Activated naive CD4-positive, alpha-beta T cell treated with anti-CD3 and anti-CD28 coated beads, Interleukin-2, amount 10 ng/mL, durations not matched to agents 7 days and 5 days (primary cell): ENCODE measurements around the gene SUN5.

Experiments
- CTCF ChIA-PET: fragments of 350-600 bp; sonication (Branson Sonifier 250); formaldehyde crosslinking; loops from one replicate; lab custom pipeline; 2021; ENCODE audit warnings: antibody characterized with exemption; lab: Charles Lee
- DNase-seq: peaks from one replicate; pipeline ENCODE4 v3.0.0-alpha.2; 2020
- H3K27ac Mint-ChIP-seq: one replicate; pipeline ENCODE4 v1.8.0; 2021; ENCODE audit warnings: mild to moderate bottlenecking, moderate library complexity, mixed read lengths
- H3K27me3 Mint-ChIP-seq: one replicate; pipeline ENCODE4 v1.8.0; 2021; ENCODE audit warnings: mild to moderate bottlenecking, mixed read lengths
- H3K36me3 Mint-ChIP-seq: one replicate; pipeline ENCODE4 v1.8.0; 2021; ENCODE audit warnings: mixed read lengths
- H3K4me1 Mint-ChIP-seq: one replicate; pipeline ENCODE4 v1.8.0; 2021; ENCODE audit warnings: mixed read lengths
- H3K4me3 Mint-ChIP-seq: one replicate; pipeline ENCODE4 v1.8.0; 2021; ENCODE audit warnings: mild to moderate bottlenecking, moderate library complexity, mixed read lengths
- H3K9me3 Mint-ChIP-seq: one replicate; pipeline ENCODE4 v1.8.0; 2021; ENCODE audit warnings: mixed read lengths

Gene SUN5

DNA sequence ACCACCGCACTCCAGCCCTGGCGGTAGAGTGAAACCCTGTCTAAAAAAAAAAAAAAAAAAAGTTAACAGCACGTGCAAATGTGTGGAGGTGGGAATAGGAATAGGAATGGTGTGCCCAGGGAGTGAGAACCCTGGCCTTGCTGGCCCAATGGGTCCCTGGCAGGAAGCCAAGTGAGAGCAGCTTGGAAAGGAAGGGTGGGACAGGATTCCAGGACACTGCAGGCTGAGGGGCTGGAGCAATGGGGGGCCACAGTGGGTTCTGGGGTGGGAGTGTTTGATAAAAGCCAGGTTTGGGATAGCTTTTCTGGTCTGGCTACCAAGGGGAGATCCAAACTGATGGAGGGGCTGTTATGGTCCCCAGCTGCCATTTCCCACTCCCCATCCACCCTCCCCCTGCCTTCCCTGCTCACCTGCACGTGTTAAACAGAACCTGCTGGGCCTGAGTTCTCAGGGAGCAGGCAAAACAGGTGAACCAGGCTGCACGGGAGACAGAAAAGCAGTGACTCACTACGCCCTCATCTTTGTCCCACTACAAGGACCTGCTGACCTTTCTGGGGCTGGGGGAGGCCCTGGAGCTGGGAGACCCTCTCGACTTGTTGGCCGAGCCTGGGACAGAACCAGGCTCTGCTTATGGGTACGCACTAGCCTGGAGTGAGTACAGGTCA is 3.3 kb downstream of the SUN5 start:
- peaks cover 2% of the 10 kb centered on the region for H3K36me3 Mint-ChIP-seq
- DNase-seq = no peak
- H3K9me3 Mint-ChIP-seq = peaks cover 12% of the 10 kb centered on the region
- no peak overlapping the region for H3K27ac Mint-ChIP-seq
- H3K4me3 Mint-ChIP-seq = no peak overlapping the region
- peaks cover 5% of the 10 kb centered on the region for H3K4me1 Mint-ChIP-seq
- CTCF ChIA-PET = interaction anchor here (1.2 kb wide), 1 partner anchor 95 kb away, joined by 3 read pairs; no protein-coding TSS in a partner anchor
- H3K27me3 Mint-ChIP-seq = peaks cover 9% of the 10 kb centered on the region

DNA sequence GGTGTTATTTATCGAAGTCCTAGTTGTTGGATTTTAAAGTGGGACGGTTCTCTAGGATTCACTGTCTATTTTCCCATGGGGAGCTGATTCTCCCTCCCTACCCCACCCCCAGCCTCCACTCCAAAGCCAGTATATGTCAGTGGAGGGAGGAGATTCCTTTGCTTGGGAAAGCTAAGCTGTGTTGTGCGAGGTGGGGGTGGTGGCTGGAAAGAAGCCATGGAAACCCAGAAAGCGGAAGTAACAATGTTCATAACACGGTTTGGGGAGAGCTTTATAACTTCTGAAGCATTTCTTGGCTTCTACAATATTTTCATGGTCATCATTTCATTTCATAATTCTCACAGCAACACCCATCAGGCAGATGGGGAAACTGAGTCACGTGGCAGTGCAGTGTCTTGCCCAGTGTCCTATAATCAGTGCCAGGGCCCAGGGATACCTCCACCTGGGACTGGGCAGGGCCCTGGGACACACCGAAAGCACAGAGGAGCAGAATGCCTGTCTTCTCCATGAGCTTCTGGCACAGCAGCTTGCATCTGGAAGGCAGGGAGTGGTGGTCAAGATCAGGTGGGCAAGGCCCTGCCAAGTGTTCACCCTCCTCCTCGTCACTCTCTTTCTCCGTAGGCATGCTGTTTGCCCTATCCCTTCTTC is 4.5 kb downstream of the SUN5 start:
- DNase-seq = no peak
- H3K36me3 Mint-ChIP-seq = peaks cover 4% of the 10 kb centered on the region
- CTCF ChIA-PET = interaction anchor here (1.2 kb wide), 1 partner anchor 94 kb away, joined by 3 read pairs; no protein-coding TSS in a partner anchor
- H3K27ac Mint-ChIP-seq = no peak overlapping the region
- peaks cover 9% of the 10 kb centered on the region for H3K27me3 Mint-ChIP-seq
- no peak overlapping the region for H3K4me3 Mint-ChIP-seq
- peaks cover 5% of the 10 kb centered on the region for H3K4me1 Mint-ChIP-seq
- peaks cover 21% of the 10 kb centered on the region for H3K9me3 Mint-ChIP-seq

DNA sequence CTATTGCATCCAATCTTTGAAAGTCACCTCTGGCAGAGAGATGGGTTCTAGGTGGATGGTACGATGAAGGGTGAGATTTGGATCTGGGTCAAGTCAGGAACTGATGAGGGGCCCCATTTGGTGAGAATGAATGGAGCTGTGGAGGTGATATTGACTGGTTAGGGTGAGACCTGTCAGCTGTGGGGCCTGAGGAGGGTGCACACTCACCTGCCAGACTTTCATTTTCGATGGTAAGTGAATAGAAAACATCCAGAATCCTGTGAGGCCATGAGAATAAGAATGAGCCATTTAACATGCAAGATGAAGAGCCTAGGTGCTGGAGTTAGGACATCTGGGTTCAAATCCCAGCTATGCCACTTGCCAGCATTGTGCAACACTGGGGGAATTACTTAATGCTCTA is 6.8 kb downstream of the SUN5 start:
- Mint-ChIP-seq H3K4me3 (no peak overlapping the region), H3K27ac (no peak overlapping the region), H3K4me1 (peaks cover 9% of the 10 kb centered on the region), H3K36me3 (peaks cover 7% of the 10 kb centered on the region), H3K27me3 (peaks cover 9% of the 10 kb centered on the region), H3K9me3 (peaks cover 23% of the 10 kb centered on the region)
- CTCF ChIA-PET = no interaction called here
- DNase-seq = no peak

DNA sequence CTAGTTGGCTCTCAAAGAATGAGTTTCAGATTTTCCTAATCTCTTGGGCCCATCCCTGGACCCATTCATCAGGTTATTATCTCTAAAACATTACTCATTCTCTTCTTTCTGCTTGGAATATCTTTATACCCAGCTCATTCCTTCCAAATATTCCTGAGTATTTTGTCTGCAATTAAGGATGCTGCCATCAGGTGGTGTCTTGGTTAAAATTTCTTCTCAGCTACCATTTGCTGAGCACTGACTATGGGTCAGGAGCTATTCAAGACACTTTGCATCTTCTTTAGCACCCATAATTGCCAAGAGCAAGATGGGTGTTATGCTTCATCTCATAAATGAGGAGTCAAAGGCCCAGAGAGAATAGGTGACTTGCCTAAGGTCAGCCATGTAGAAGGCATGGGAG is 8.4 kb downstream of the SUN5 start:
- H3K27me3 Mint-ChIP-seq = peaks cover 7% of the 10 kb centered on the region
- H3K27ac Mint-ChIP-seq = no peak overlapping the region
- DNase-seq = no peak
- no peak overlapping the region for H3K4me3 Mint-ChIP-seq
- peaks cover 7% of the 10 kb centered on the region for H3K36me3 Mint-ChIP-seq
- H3K9me3 Mint-ChIP-seq = peaks cover 23% of the 10 kb centered on the region
- CTCF ChIA-PET = interaction anchor here (1.4 kb wide), 1 partner anchor 9 kb away, joined by 5 read pairs; the partner anchor contains the start of gene SUN5
- peaks cover 14% of the 10 kb centered on the region for H3K4me1 Mint-ChIP-seq

DNA sequence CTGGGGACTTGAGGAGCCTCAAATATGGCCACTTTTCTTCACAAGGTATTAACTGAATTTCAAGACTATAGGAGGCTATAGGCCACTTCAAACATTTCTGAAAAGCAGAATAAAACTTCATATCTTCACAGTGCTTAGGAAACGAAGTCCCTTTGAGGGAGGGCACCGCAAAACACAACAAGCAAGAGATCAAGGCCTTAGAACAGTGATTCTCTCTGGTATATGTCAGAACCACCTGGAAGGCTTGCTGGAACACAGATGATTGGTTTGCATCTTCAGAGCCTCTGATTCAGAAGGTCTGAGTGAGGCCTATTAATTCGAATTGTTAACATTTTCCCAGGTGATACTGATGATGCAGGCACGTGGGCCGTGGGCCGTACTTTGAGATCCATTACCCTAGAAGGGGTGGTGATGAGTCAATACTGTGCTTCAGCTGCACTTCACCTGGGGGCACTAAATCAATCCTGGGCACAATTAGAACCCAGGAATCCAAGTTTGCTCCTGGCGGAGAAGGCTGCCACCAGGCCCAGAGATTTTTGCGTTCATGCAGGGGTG is 10.7 kb downstream of the SUN5 start:
- Mint-ChIP-seq H3K27me3 (no peaks in the 10 kb centered on the region), H3K9me3 (peaks cover 23% of the 10 kb centered on the region), H3K27ac (no peak overlapping the region), H3K36me3 (peaks cover 7% of the 10 kb centered on the region), H3K4me1 (peaks cover 13% of the 10 kb centered on the region), H3K4me3 (no peak overlapping the region)
- no peak for DNase-seq
- CTCF ChIA-PET = interaction anchor here (0.9 kb wide), 1 partner anchor 11 kb away, joined by 3 read pairs; the partner anchor contains the start of gene SUN5

DNA sequence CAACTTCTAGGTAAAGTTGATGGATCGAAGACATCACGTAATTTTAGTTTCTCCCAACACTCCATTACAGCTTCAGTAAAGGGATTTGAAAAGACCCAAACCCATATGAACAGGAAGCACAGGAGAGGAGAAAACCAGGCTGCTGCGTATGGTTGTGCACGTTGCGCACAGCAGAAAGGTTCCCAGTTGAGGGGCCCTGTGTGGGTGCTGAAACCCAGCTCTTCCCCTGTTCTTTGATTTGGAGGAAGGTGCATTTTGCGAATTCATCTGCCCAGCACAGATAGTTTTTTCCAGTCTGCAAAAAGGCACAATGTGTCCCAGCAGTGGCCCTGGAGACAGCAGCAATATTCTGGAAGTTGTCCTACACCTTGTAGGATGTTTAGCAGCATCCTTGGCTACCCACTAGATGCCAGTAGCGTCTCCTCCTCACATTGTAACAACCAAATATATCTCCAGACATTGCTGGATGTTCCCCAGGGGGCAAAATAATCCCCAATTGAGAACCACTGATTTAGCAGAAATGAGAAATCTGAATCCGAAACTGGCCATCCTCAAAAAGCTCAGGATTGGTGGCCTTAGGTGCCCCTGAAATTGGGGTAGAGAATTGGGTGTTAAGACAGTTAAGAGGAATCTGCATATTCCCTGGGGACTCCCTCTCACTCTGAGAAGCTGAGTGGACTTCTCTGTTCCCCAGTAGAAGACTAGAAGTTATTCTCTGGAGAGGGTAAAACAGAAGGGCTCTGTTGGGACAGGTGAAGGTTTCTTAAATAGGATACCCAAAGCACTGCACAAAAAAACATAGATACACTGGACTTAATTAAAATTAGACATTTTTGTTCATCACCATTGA is 12.2 kb downstream of the SUN5 start:
- CTCF ChIA-PET = interaction anchor here (0.9 kb wide), 1 partner anchor 13 kb away, joined by 3 read pairs; no protein-coding TSS in a partner anchor
- Mint-ChIP-seq H3K36me3 (peaks cover 7% of the 10 kb centered on the region), H3K27ac (no peak overlapping the region), H3K4me3 (no peak overlapping the region), H3K27me3 (no peaks in the 10 kb centered on the region), H3K4me1 (peaks cover 9% of the 10 kb centered on the region), H3K9me3 (peaks cover 23% of the 10 kb centered on the region)
- no peak for DNase-seq

DNA sequence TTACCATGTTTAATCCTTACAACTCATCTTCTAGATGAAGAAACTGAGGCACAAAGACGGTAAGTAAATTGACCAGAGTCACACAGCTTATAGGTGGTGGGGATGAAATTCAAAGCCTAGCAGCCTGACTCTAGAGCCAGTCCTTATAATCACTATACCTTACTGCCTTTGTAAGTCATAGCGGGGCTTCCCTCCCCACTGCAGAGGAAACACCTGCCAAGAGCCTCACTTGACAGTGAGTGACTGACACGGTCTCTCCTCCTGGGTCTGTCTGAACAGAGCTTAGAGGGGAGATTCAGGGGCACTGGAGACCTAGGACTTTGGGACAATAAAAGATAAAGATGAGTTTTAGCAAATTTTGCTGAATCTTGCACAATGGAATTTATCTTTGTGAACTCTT is 12.8 kb downstream of the SUN5 start:
- Mint-ChIP-seq H3K27ac (no peak overlapping the region), H3K27me3 (no peaks in the 10 kb centered on the region), H3K4me3 (no peak overlapping the region), H3K4me1 (peaks cover 9% of the 10 kb centered on the region), H3K9me3 (peaks cover 18% of the 10 kb centered on the region), H3K36me3 (peaks cover 5% of the 10 kb centered on the region)
- DNase-seq = no peak
- CTCF ChIA-PET = no interaction called here

DNA sequence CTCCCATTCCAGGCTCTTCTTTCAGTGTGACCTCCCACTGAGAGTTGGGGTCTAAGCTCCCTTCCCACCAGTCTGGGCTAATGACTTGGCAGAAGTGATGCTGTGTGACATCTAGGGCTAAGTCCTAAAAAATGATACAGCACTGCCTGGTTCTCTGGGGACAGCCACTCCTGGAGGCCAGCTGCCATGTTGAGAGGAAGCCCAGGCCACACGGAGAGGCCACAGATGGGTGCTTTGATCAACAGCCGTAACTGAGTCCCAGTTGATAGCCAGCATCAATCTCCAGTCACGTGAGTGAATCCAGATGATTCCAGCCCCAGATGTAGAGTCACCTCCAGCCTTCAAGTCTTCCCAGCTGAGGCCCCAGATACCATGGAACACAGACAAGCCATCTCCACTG is 13.8 kb downstream of the SUN5 start:
- Mint-ChIP-seq H3K27ac (no peak overlapping the region), H3K36me3 (peaks cover 5% of the 10 kb centered on the region), H3K9me3 (peaks cover 9% of the 10 kb centered on the region), H3K4me1 (peaks cover 9% of the 10 kb centered on the region), H3K4me3 (no peak overlapping the region), H3K27me3 (no peaks in the 10 kb centered on the region)
- CTCF ChIA-PET = interaction anchor here (1.1 kb wide), 1 partner anchor 20 kb away, joined by 3 read pairs; no protein-coding TSS in a partner anchor
- no peak for DNase-seq

DNA sequence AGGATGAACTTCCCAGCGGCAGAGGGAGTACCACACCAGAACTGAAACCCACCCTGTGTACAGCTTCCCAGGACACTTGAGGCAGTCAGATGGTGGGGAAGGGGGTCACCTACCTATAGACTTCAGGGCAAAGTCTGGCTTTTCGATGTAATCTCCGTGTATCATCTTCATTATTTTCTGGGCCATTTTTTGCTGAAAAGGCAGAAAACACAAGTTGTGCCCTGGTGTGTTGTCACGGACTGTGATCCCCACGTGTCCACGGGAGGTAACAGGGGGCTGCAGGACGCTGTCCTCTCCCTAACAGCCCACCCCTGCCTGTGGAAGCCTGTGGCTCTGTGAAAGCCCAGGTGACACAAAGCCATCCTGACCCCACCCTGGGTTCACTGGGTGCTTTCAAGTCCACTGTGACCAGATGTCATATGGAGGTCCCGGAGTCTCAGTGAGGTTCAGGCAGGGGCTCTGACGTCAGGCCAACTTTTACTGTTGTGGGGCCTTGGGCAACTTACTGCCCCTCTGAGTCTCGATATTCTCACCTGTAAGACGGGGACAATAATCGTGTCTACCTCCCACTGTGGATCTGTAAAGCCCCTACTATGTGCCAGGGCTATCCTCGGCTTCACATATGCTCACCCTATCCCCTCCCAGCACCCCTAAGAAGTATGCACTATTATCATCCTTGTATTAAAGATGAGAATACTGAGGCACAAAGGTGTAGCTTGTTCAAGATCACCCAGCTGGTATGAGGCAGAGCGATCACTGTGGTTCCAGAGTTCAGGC is 14.5 kb downstream of the SUN5 start:
- CTCF ChIA-PET = interaction anchor here (1.1 kb wide), 1 partner anchor 19 kb away, joined by 3 read pairs; no protein-coding TSS in a partner anchor
- H3K9me3 Mint-ChIP-seq = peaks cover 2% of the 10 kb centered on the region
- DNase-seq = peak; percentile 7
- H3K27me3 Mint-ChIP-seq = no peaks in the 10 kb centered on the region
- H3K4me3 Mint-ChIP-seq = no peak overlapping the region
- H3K36me3 Mint-ChIP-seq = peaks cover 3% of the 10 kb centered on the region
- no peak overlapping the region for H3K27ac Mint-ChIP-seq
- peaks cover 9% of the 10 kb centered on the region for H3K4me1 Mint-ChIP-seq

DNA sequence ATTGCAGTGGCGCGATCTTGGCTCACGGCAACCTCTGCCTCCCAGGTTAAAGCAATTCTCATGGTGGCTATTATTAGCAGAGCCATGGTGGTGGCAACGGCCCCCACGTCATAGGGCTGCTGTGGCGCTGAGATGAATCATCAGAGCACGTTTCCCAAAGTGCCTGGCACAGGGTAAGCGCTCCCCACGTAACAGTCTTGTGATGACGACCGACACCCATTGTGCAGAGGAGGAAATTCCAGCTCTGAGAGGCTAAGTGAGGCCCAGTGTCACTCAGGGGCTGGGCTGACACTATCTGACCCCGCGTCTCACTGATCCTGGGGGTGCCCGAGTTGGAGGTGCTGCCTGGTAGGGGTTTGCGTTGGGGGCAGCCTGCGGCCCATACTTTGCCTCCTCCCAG is 16.2 kb downstream of the SUN5 start:
- H3K27ac Mint-ChIP-seq = no peak overlapping the region
- peaks cover 6% of the 10 kb centered on the region for H3K4me1 Mint-ChIP-seq
- no peaks in the 10 kb centered on the region for H3K36me3 Mint-ChIP-seq
- CTCF ChIA-PET = no interaction called here
- no peaks in the 10 kb centered on the region for H3K9me3 Mint-ChIP-seq
- peak; percentile 14 for DNase-seq
- no peaks in the 10 kb centered on the region for H3K27me3 Mint-ChIP-seq
- H3K4me3 Mint-ChIP-seq = no peak overlapping the region

DNA sequence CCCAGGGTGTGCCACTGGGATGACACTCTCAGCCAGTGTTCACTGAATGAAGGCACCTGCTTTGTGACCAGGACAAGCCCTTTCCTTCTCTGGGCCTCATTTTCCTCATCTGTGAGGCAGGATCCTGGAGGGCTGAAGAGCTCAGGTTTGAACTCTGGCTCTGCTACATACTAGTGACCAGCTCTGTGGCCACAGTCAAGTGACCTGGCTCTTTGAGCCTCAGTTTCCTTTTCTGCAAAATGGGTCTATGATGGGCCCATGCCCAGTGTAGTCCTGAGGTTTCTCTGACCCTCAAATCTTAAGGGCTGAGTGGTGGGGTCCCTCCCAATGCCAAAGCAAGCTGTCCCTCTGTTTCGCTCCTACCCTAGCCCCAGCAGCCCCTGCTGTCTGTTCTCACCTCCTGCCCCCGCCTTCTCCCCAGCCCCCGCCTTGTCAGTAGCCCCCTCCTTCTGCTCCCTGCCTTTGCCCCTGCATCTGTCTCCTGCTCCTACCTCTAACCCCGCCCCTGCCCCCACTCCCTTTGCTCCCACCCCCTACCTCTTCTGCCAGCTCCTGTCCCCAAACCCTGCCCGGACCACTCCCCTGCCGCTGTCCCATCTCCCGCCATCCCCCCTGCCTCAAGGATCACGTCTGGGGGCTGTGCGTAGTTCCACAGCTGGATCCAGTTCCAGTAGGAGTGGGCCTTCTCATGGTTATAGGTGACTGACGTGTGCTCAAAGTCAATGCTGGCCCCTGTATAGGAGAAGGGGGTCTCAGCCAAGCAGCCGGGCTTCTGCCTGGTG is 17.0 kb downstream of the SUN5 start:
- H3K36me3 Mint-ChIP-seq = no peaks in the 10 kb centered on the region
- DNase-seq = peak; percentile 8
- H3K4me1 Mint-ChIP-seq = peaks cover 6% of the 10 kb centered on the region
- no peaks in the 10 kb centered on the region for H3K27me3 Mint-ChIP-seq
- CTCF ChIA-PET = interaction anchor here (1.5 to 1.6 kb wide), 2 partner anchors 17 to 85 kb away, joined by 3 to 4 read pairs; partner anchors contain the start of gene SUN5
- H3K27ac Mint-ChIP-seq = no peak overlapping the region
- H3K4me3 Mint-ChIP-seq = no peak overlapping the region
- H3K9me3 Mint-ChIP-seq = no peaks in the 10 kb centered on the region

DNA sequence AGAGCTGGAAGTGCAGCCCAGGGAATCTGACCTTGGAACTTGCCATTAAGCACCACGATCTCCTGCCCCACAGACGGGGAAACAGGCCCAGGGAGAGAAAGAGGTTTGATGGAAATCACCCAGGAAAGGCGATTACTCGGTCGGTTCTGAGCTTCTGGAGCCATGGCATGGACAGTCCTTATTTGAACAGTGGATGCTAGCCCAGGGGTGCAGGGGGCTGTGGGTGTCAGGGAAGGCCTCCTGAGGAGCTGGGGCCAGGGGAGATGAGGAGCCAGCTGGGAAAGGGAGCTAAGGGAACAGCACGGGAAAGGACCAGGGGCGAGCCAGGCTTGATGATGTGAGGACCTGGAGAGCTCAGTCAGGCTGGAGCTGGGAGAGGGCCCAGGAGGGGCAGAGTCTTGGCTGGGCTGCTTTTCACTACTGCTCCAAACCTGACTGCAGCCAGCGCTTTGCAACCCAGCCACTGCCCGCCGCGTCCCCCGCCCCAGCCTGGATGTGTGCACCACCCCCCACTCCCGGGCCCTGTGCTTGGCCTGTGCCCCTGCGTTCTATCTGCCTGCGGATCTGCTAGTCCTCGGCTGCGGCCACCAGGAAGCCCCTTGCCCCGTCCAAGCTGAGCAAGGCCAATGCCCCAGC is 17.8 kb downstream of the SUN5 start:
- H3K4me1 Mint-ChIP-seq = peaks cover 5% of the 10 kb centered on the region
- DNase-seq = peak; percentile 18
- CTCF ChIA-PET = interaction anchor here (1.5 to 1.6 kb wide), 2 partner anchors 18 to 85 kb away, joined by 3 to 4 read pairs; partner anchors contain the start of gene SUN5
- no peaks in the 10 kb centered on the region for H3K36me3 Mint-ChIP-seq
- H3K4me3 Mint-ChIP-seq = no peak overlapping the region
- H3K27me3 Mint-ChIP-seq = no peaks in the 10 kb centered on the region
- H3K27ac Mint-ChIP-seq = no peak overlapping the region
- no peaks in the 10 kb centered on the region for H3K9me3 Mint-ChIP-seq
